OCI-LY7 (cell line): ENCODE measurements around the gene HTR3D. TPM values are rescaled to one million over a fixed set of nuclear protein-coding genes. Genes with fewer than 3 reads are reported as not detected.

Experiments
- BruUV-seq: library from RNA; stranded (reverse); fragments of 400-500 nt; replicated peaks from 2 replicates; lab custom pipeline; 2021; lab: Mats Ljungman, UMichigan
- CTCF ChIA-PET: fragments of 300-600 bp; sonication (Branson Sonifier 250); formaldehyde crosslinking; loops from one replicate; lab custom pipeline; 2022; ENCODE audit warnings: antibody characterized with exemption; ENCODE audit not compliant: unreplicated experiment; lab: Charles Lee
- POLR2A ChIA-PET: fragments of 300-600 bp; sonication (Branson Sonifier 250); formaldehyde crosslinking; loops from one replicate; lab custom pipeline; 2022; ENCODE audit warnings: antibody characterized with exemption; lab: Charles Lee
- DNase-seq: peaks from one replicate; pipeline ENCODE4 v3.0.0-alpha.2; 2015; ENCODE audit warnings: low spot score
- H2AFZ ChIP-seq: fragments of 200-600 bp; sonication (generic), shearing (Covaris generic); 2 replicates; pipeline ENCODE4 v1.6.1; 2014; ENCODE audit warnings: mild to moderate bottlenecking, antibody characterized with exemption, low read length, moderate library complexity
- H3K27ac ChIP-seq: fragments of 200-600 bp; sonication (generic); 2 replicates; pipeline ENCODE4 v1.5.1; 2014; ENCODE audit warnings: mixed run types, low read depth, mild to moderate bottlenecking, moderate library complexity, low read length, inconsistent platforms; ENCODE audit not compliant: poor library complexity, severe bottlenecking
- H3K36me3 ChIP-seq: fragments of 200-600 bp; sonication (generic); 2 replicates; pipeline ENCODE4 v1.6.1; 2014; ENCODE audit warnings: mild to moderate bottlenecking, antibody characterized with exemption, low read length, moderate library complexity, mixed read lengths; ENCODE audit not compliant: insufficient read depth
- H3K4me1 ChIP-seq: fragments of 200-600 bp; sonication (generic); 2 replicates; pipeline ENCODE4 v1.5.1; 2014; ENCODE audit warnings: mild to moderate bottlenecking, low read length; ENCODE audit not compliant: insufficient read depth, poor library complexity, severe bottlenecking
- H3K4me2 ChIP-seq: fragments of 200-600 bp; sonication (generic); 2 replicates; pipeline ENCODE4 v1.6.1; 2014; ENCODE audit warnings: mild to moderate bottlenecking, low read length
- H3K4me3 ChIP-seq: fragments of 200-600 bp; sonication (generic); 2 replicates; pipeline ENCODE4 v1.5.1; 2014; ENCODE audit warnings: mild to moderate bottlenecking, low read depth, low read length; ENCODE audit not compliant: poor library complexity, severe bottlenecking
- H3K79me2 ChIP-seq: fragments of 200-600 bp; sonication (generic); 2 replicates; pipeline ENCODE4 v1.6.1; 2016; ENCODE audit warnings: low read depth, mild to moderate bottlenecking, low read length, moderate library complexity, mixed read lengths; ENCODE audit not compliant: insufficient read depth
- H3K9me2 ChIP-seq: fragments of 200-600 bp; sonication (generic); 2 replicates; pipeline ENCODE4 v1.6.1; 2016; ENCODE audit warnings: mild to moderate bottlenecking, low read length, mixed read lengths; ENCODE audit not compliant: insufficient read depth
- H3K9me3 ChIP-seq: fragments of 200-600 bp; sonication (generic); 2 replicates; pipeline ENCODE4 v1.6.1; 2014; ENCODE audit warnings: mild to moderate bottlenecking, mixed run types, low read length, mixed read lengths
- H4K20me1 ChIP-seq: fragments of 200-600 bp; sonication (generic); 2 replicates; pipeline ENCODE4 v1.6.1; 2014; ENCODE audit warnings: mild to moderate bottlenecking, antibody characterized with exemption, low read length, moderate library complexity, mixed read lengths; ENCODE audit not compliant: insufficient read depth
- EZH2phosphoT487 ChIP-seq: fragments of 200-600 bp; sonication (generic); IDR thresholded peaks from 2 replicates; pipeline ENCODE4 v1.6.1; 2018; ENCODE audit warnings: low read depth, borderline replicate concordance, mild to moderate bottlenecking, mixed run types, antibody characterized with exemption, low read length, moderate library complexity, mixed read lengths
- intact Hi-C: fragments of 100-400 bp; cut with micrococcal nuclease; formaldehyde crosslinking; loops from one replicate; pipeline ENCODE4 v1.10.0; 2022; ENCODE audit not compliant: unreplicated experiment
- total RNA-seq, 2 experiments: library from RNA; depleted of rRNA in 1 of 2; stranded (reverse); fragments of >200 nt in 1 of 2; shearing (Covaris generic) in 1 of 2; gene quantifications; 2 replicates each; pipeline ENCODE4 v1.2.3, GENCODE V29; 2014 to 2022
- TF ChIP-seq, protein P1 (sequence below): fragments of 200-600 bp; sonication (generic); conservative IDR thresholded peaks from 2 replicates; pipeline ENCODE4 v1.5.1; 2014; ENCODE audit warnings: mild to moderate bottlenecking, antibody characterized with exemption, low read length, moderate library complexity, mixed read lengths

HTR3D gene
- total RNA-seq, 2 experiments from 2014 or later, result not detected

- Histone ChIP-seq H3K4me2 (no peak overlapping the region), H3K4me1 (no peaks in the 10 kb centered on the region), H3K4me3 (no peak overlapping the region), H4K20me1 (no peaks in the 10 kb centered on the region), H3K36me3 (no peaks in the 10 kb centered on the region), H2AFZ (no peak overlapping the region), H3K9me2 (no peaks in the 10 kb centered on the region), H3K79me2 (no peaks in the 10 kb centered on the region), H3K9me3 (no peaks in the 10 kb centered on the region), H3K27ac (no peak overlapping the region)
- no TSS peak for BruUV-seq
- DNase-seq, result no peak
- CTCF ChIA-PET, result no interaction called here
- POLR2A ChIA-PET, result interaction anchor here (0.6 kb wide), 1 partner anchor 92 kb away, joined by 3 read pairs; no protein-coding TSS in a partner anchor
- intact Hi-C loops, result no loop called here
- TF ChIP-seq, protein P1, sequence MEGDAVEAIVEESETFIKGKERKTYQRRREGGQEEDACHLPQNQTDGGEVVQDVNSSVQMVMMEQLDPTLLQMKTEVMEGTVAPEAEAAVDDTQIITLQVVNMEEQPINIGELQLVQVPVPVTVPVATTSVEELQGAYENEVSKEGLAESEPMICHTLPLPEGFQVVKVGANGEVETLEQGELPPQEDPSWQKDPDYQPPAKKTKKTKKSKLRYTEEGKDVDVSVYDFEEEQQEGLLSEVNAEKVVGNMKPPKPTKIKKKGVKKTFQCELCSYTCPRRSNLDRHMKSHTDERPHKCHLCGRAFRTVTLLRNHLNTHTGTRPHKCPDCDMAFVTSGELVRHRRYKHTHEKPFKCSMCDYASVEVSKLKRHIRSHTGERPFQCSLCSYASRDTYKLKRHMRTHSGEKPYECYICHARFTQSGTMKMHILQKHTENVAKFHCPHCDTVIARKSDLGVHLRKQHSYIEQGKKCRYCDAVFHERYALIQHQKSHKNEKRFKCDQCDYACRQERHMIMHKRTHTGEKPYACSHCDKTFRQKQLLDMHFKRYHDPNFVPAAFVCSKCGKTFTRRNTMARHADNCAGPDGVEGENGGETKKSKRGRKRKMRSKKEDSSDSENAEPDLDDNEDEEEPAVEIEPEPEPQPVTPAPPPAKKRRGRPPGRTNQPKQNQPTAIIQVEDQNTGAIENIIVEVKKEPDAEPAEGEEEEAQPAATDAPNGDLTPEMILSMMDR, result no peak
Measured at GRCh38 chr3:184081116-184081830, 49.7 kb downstream of the HTR3D start.

DNA sequence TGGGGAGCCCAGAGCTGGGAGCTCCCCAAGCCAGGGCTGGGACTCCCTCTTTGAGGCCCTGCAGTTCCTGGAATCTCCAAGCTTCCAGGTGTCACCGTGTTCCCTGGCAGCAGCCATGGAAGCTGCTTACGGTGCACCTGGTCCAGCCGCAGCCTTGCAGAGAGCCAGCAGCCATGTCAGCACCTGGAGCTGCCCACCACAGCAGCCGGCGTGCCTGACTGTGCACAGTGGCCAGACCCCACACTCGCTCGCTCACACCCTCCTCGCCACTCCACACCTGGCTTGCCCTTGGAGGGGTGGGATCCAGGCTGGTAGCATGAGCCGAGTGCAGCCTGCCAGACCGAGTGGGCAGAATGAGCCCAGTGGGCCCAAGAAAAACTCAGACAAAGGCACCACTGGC is 50.5 kb downstream of the HTR3D start:
- no peak overlapping the region for H2AFZ ChIP-seq
- intact Hi-C loops, result no loop called here
- no TSS peak for BruUV-seq

GRCh38 chr3:184082465-184082864 is 50.9 kb downstream of the HTR3D start:
- POLR2A ChIA-PET, result no interaction called here
- H3K4me3 ChIP-seq, result no peak overlapping the region
- H3K79me2 ChIP-seq, result no peaks in the 10 kb centered on the region
- H3K27ac ChIP-seq, result no peak overlapping the region
- intact Hi-C loops, result no loop called here
- TF ChIP-seq, protein P1, result no peak
- no peak for TF ChIP-seq EZH2phosphoT487
- no peak overlapping the region for H3K4me2 ChIP-seq
- no peaks in the 10 kb centered on the region for H3K9me3 ChIP-seq
- H3K4me1 ChIP-seq, result no peaks in the 10 kb centered on the region
- no TSS peak for BruUV-seq
- H4K20me1 ChIP-seq, result no peaks in the 10 kb centered on the region
- no peaks in the 10 kb centered on the region for H3K9me2 ChIP-seq
- no peak for DNase-seq
- CTCF ChIA-PET, result no interaction called here
- no peak overlapping the region for H2AFZ ChIP-seq
- H3K36me3 ChIP-seq, result no peaks in the 10 kb centered on the region

More for the DNA sequence above, 50.5 kb downstream of the HTR3D start:
- no peak for DNase-seq
- H3K4me3 ChIP-seq, result no peak overlapping the region
- TF ChIP-seq, protein P1, result no peak
- no peak for TF ChIP-seq EZH2phosphoT487
- no peaks in the 10 kb centered on the region for H3K9me2 ChIP-seq
- no peaks in the 10 kb centered on the region for H3K79me2 ChIP-seq
- no peaks in the 10 kb centered on the region for H3K9me3 ChIP-seq
- H3K36me3 ChIP-seq, result no peaks in the 10 kb centered on the region
- H3K4me1 ChIP-seq, result no peaks in the 10 kb centered on the region
- ChIA-PET POLR2A (no interaction called here), CTCF (no interaction called here)
- H4K20me1 ChIP-seq, result no peaks in the 10 kb centered on the region
- no peak overlapping the region for H3K27ac ChIP-seq
- no peak overlapping the region for H3K4me2 ChIP-seq
